DMS53 treated with DMSO at 0.1 percent for 48 hours (cell line): ENCODE measurements around the gene PRRG3.

Source experiments
- DNase-seq: peaks from one replicate; lab custom pipeline; 2025; ENCODE audit not compliant: unreplicated experiment; lab: John Stamatoyannopoulos, UW

PRRG3 gene

GRCh38 chrX:151704041-151704663, 8.9 kb downstream of the PRRG3 start:
- DNase-seq = no peak

GRCh38 chrX:151708821-151709220, 13.6 kb downstream of the PRRG3 start:
- no peak for DNase-seq

- no peak for DNase-seq
Observed at GRCh38 chrX:151710457-151710856, 15.2 kb downstream of the PRRG3 start.

GRCh38 chrX:151711154-151711553, 15.9 kb downstream of the PRRG3 start:
- DNase-seq = no peak

GRCh38 chrX:151711787-151712186, 16.5 kb downstream of the PRRG3 start:
- peak; percentile 40 for DNase-seq

- no peak for DNase-seq
Observed at GRCh38 chrX:151712253-151712652, 17.0 kb downstream of the PRRG3 start.

- peak; percentile 2 for DNase-seq
Observed at GRCh38 chrX:151713849-151714248, 18.6 kb downstream of the PRRG3 start.

GRCh38 chrX:151714362-151714761, 19.1 kb downstream of the PRRG3 start:
- no peak for DNase-seq

GRCh38 chrX:151715752-151716151, 20.5 kb downstream of the PRRG3 start, which contains the start of gene FATE1:
Gene FATE1, plus strand, starts transcription at chrX:151716035. Its CDS starts 85 bp downstream, at chrX:151716120.
- no peak for DNase-seq

GRCh38 chrX:151722241-151722846, 27.1 kb downstream of the PRRG3 start:
- peak; percentile 33 for DNase-seq

- DNase-seq = no peak
Observed at GRCh38 chrX:151723156-151723760, 28.0 kb downstream of the PRRG3 start.

GRCh38 chrX:151724563-151725337, 29.5 kb downstream of the PRRG3 start:
- no peak for DNase-seq

GRCh38 chrX:151725338-151725614, 30.0 kb downstream of the PRRG3 start:
- no peak for DNase-seq

- no peak for DNase-seq
Observed at GRCh38 chrX:151726751-151727150, 31.5 kb downstream of the PRRG3 start.

GRCh38 chrX:151727346-151727745, 32.1 kb downstream of the PRRG3 start:
- no peak for DNase-seq

- DNase-seq = no peak
Observed at GRCh38 chrX:151729056-151729725, 33.9 kb downstream of the PRRG3 start.

- no peak for DNase-seq
Observed at GRCh38 chrX:151734446-151734845, 39.2 kb downstream of the PRRG3 start, which contains the start of gene CNGA2. Gene CNGA2, plus strand, starts transcription at chrX:151734746. Its CDS starts 3,738 bp downstream, at chrX:151738484.

GRCh38 chrX:151735219-151735618, 40.0 kb downstream of the PRRG3 start:
- DNase-seq = no peak

GRCh38 chrX:151736685-151737084, 41.4 kb downstream of the PRRG3 start:
- DNase-seq = no peak

GRCh38 chrX:151737494-151737893, 42.2 kb downstream of the PRRG3 start:
- no peak for DNase-seq

- no peak for DNase-seq
Observed at GRCh38 chrX:151738751-151739150, 43.5 kb downstream of the PRRG3 start.
